Right renal cortex interstitium (tissue), 3 donors: ENCODE data around the gene TRIM52. TPM values are rescaled to one million over a fixed set of nuclear protein-coding genes. Genes with fewer than 3 reads are reported as not detected.

Experiments used
- DNase-seq, 3 donors: peaks; one replicate each; pipeline ENCODE4 v3.0.0-alpha.2; 2013; ENCODE audit warnings: low read depth in 3 of 3, low spot score in 2 of 3
- polyA plus RNA-seq, 3 donors: library from polyadenylated mRNA; unstranded; fragments of 120-200 nt; gene quantifications; one replicate each; pipeline ENCODE4 v1.2.1, GENCODE V29; 2013; ENCODE audit not compliant: insufficient read length in 3 of 3

The TRIM52 gene
- polyA plus RNA-seq, 3 donors: 23.3 to 24.7 (median 24.4) TPM

- no peak for DNase-seq
Measured at GRCh38 chr5:181234455-181235306, 26.3 kb downstream of the TRIM52 start.

- no peak for DNase-seq
Measured at GRCh38 chr5:181233801-181234454, 27.0 kb downstream of the TRIM52 start.

GRCh38 chr5:181233088-181233800 is 27.7 kb downstream of the TRIM52 start:
- no peak for DNase-seq

- DNase-seq: no peak
Measured at GRCh38 chr5:181232593-181232992, 28.4 kb downstream of the TRIM52 start.

GRCh38 chr5:181231432-181231831 is 29.5 kb downstream of the TRIM52 start:
- DNase-seq: no peak

- no peak for DNase-seq
Measured at GRCh38 chr5:181230551-181230950, 30.4 kb downstream of the TRIM52 start.

- no peak for DNase-seq
Measured at GRCh38 chr5:181229996-181230395, 30.9 kb downstream of the TRIM52 start.

GRCh38 chr5:181224390-181225229 is 36.3 kb downstream of the TRIM52 start:
- DNase-seq: no peak

- no peak for DNase-seq
Measured at GRCh38 chr5:181223729-181224389, 37.1 kb downstream of the TRIM52 start.

- peak in 2 of 3 donors; percentile 90 to 92 for DNase-seq
Measured at GRCh38 chr5:181223058-181223728, 37.8 kb downstream of the TRIM52 start, which contains the start of gene TRIM41. Gene TRIM41 (plus strand): TSS chr5:181223281. CDS start chr5:181224000, 719 bp downstream.

GRCh38 chr5:181222630-181223057 is 38.3 kb downstream of the TRIM52 start:
- no peak for DNase-seq

- peak in 1 of 3 donors; percentile 89 for DNase-seq
Measured at GRCh38 chr5:181221792-181222629, 38.9 kb downstream of the TRIM52 start.

- no peak for DNase-seq
Measured at GRCh38 chr5:181221105-181221791, 39.7 kb downstream of the TRIM52 start.

- DNase-seq: no peak
Measured at GRCh38 chr5:181220178-181220515, 40.8 kb downstream of the TRIM52 start.

GRCh38 chr5:181219262-181220177 is 41.4 kb downstream of the TRIM52 start:
- DNase-seq: no peak

- DNase-seq: no peak
Measured at GRCh38 chr5:181218795-181219124, 42.2 kb downstream of the TRIM52 start.

- DNase-seq: no peak
Measured at GRCh38 chr5:181217803-181218062, 43.2 kb downstream of the TRIM52 start.
